Activated T-cell treated with anti-CD3 and anti-CD28 coated beads, Interleukin-2, amount 50 U/mL, for 72 hours (primary cell): ENCODE measurements around the gene DNAAF2. TPM values are rescaled to one million over a fixed set of nuclear protein-coding genes. Genes with fewer than 3 reads are reported as not detected.
"Not testable (repeated sequence)": the region's sequence is repeated elsewhere in the genome, so short reads cannot be mapped to it uniquely, and the experiment has no call there.

Experiments
- ATAC-seq, 2 donors: fragments of 150-1000 bp; cut with Tn5 transposase; replicated peaks in 1 of 2; 2 replicates each; pipeline ENCODE4 v1.10.0; 2021; ENCODE audit warnings: moderate library complexity in 2 of 2, mild to moderate bottlenecking in 1 of 2
- DNase-seq, 2 donors: peaks; one replicate each; pipeline ENCODE4 v3.0.0; 2021 to 2022; ENCODE audit warnings: mixed read lengths in 1 of 2
- H3K27ac Mint-ChIP-seq: one replicate; pipeline ENCODE4 v1.8.0; 2022; ENCODE audit warnings: mild to moderate bottlenecking, moderate library complexity, mixed read lengths
- H3K27me3 Mint-ChIP-seq: one replicate; pipeline ENCODE4 v1.8.0; 2022; ENCODE audit warnings: low read depth, mixed read lengths
- H3K36me3 Mint-ChIP-seq, 2 donors: one replicate each; pipeline ENCODE4 v1.8.0; 2022; ENCODE audit warnings: mixed read lengths in 2 of 2, mild to moderate bottlenecking in 1 of 2; ENCODE audit not compliant: insufficient read depth in 2 of 2
- H3K4me1 Mint-ChIP-seq: one replicate; pipeline ENCODE4 v1.8.0; 2022; ENCODE audit warnings: low read depth, mixed read lengths
- H3K4me3 Mint-ChIP-seq, 2 donors: one replicate each; pipeline ENCODE4 v1.8.0; 2022; ENCODE audit warnings: mild to moderate bottlenecking in 2 of 2, mixed read lengths in 2 of 2, moderate library complexity in 2 of 2
- H3K9me3 Mint-ChIP-seq, 2 donors: one replicate each; pipeline ENCODE4 v1.8.0; 2022; ENCODE audit warnings: mixed read lengths in 2 of 2
- total RNA-seq, 2 donors: library from RNA; stranded (reverse); gene quantifications; one replicate each; pipeline ENCODE4 v1.2.3, GENCODE V29; 2022

The DNAAF2 gene
- total RNA-seq = 1 to 10 TPM; 6.0 to 6.6 TPM

- Mint-ChIP-seq H3K4me1 (peaks cover 58% of the 10 kb centered on the region), H3K36me3 (peaks cover 13 to 30% of the 10 kb centered on the region in 2 donors), H3K4me3 (peak within 1 kb of the TSS; percentile 98 to 99), H3K27ac (peak within 1 kb of the TSS; percentile 78), H3K9me3 (no peaks in the 10 kb centered on the region), H3K27me3 (no peaks in the 10 kb centered on the region)
- peak; percentile 52 to 55 for ATAC-seq
- DNase-seq = peak; percentile 70 to 75
These were observed at the start of gene DNAAF2 for GRCh38 chr14:49634547-49635334. Gene DNAAF2, minus strand, starts transcription at chr14:49635244. Its CDS starts 95 bp downstream, at chr14:49635149.

GRCh38 chr14:49679271-49679670 lies 44.2 kb upstream of the DNAAF2 start:
- ATAC-seq (peak in 1 of 2 donors; percentile 44), DNase-seq (no peak)
- H3K27ac Mint-ChIP-seq = no peak overlapping the region
- no peak overlapping the region for H3K4me3 Mint-ChIP-seq
- H3K27me3 Mint-ChIP-seq = no peaks in the 10 kb centered on the region
- peaks cover 12% of the 10 kb centered on the region for H3K4me1 Mint-ChIP-seq
- H3K36me3 Mint-ChIP-seq = peaks cover 9 to 39% of the 10 kb centered on the region in 2 donors
- H3K9me3 Mint-ChIP-seq = peaks cover 0 to 1% of the 10 kb centered on the region in 2 donors

GRCh38 chr14:49677643-49678042 lies 42.6 kb upstream of the DNAAF2 start:
- peaks cover 16 to 47% of the 10 kb centered on the region in 2 donors for H3K36me3 Mint-ChIP-seq
- H3K4me3 Mint-ChIP-seq = no peak overlapping the region
- peaks cover 0 to 1% of the 10 kb centered on the region in 2 donors for H3K9me3 Mint-ChIP-seq

GRCh38 chr14:49673586-49673985 lies 38.5 kb upstream of the DNAAF2 start:
- H3K9me3 Mint-ChIP-seq = peaks cover 0 to 1% of the 10 kb centered on the region in 2 donors
- H3K27me3 Mint-ChIP-seq = no peaks in the 10 kb centered on the region
- no peak for DNase-seq
- H3K36me3 Mint-ChIP-seq = peaks cover 11 to 32% of the 10 kb centered on the region in 2 donors
- no peak overlapping the region for H3K4me3 Mint-ChIP-seq
- H3K27ac Mint-ChIP-seq = no peak overlapping the region
- no peak for ATAC-seq
- H3K4me1 Mint-ChIP-seq = no peaks in the 10 kb centered on the region

More at GRCh38 chr14:49677643-49678042, 42.6 kb upstream of the DNAAF2 start:
- ATAC-seq (no peak), DNase-seq (no peak)
- H3K27me3 Mint-ChIP-seq = no peaks in the 10 kb centered on the region
- peaks cover 12% of the 10 kb centered on the region for H3K4me1 Mint-ChIP-seq
- H3K27ac Mint-ChIP-seq = no peak overlapping the region

- no peak overlapping the region for H3K27ac Mint-ChIP-seq
- no peak overlapping the region for H3K4me3 Mint-ChIP-seq
- no peak for DNase-seq
- no peaks in the 10 kb centered on the region for H3K9me3 Mint-ChIP-seq
- peaks cover 8 to 32% of the 10 kb centered on the region in 2 donors for H3K36me3 Mint-ChIP-seq
- H3K27me3 Mint-ChIP-seq = no peaks in the 10 kb centered on the region
- no peaks in the 10 kb centered on the region for H3K4me1 Mint-ChIP-seq
- no peak for ATAC-seq
These were observed 35.4 kb upstream of the DNAAF2 start for GRCh38 chr14:49670475-49670874.

GRCh38 chr14:49659526-49660455 lies 24.7 kb upstream of the DNAAF2 start:
- H3K4me1 Mint-ChIP-seq = no peaks in the 10 kb centered on the region
- no peaks in the 10 kb centered on the region for H3K9me3 Mint-ChIP-seq
- no peak overlapping the region for H3K27ac Mint-ChIP-seq
- no peak for ATAC-seq
- DNase-seq = no peak
- H3K27me3 Mint-ChIP-seq = no peaks in the 10 kb centered on the region
- no peak overlapping the region for H3K4me3 Mint-ChIP-seq
- peaks cover 0 to 10% of the 10 kb centered on the region in 2 donors for H3K36me3 Mint-ChIP-seq

- not testable (repeated sequence) for ATAC-seq, H3K36me3 Mint-ChIP-seq, H3K4me3 Mint-ChIP-seq, H3K27me3 Mint-ChIP-seq, H3K4me1 Mint-ChIP-seq, DNase-seq, H3K27ac Mint-ChIP-seq, H3K9me3 Mint-ChIP-seq
These were observed 22.5 kb upstream of the DNAAF2 start for GRCh38 chr14:49657500-49657899.

GRCh38 chr14:49654511-49654910 lies 19.5 kb upstream of the DNAAF2 start:
- H3K36me3 Mint-ChIP-seq = peaks cover 2 to 4% of the 10 kb centered on the region in 2 donors

GRCh38 chr14:49653508-49653907 lies 18.5 kb upstream of the DNAAF2 start:
- Mint-ChIP-seq H3K9me3 (no peaks in the 10 kb centered on the region), H3K4me3 (no peak overlapping the region), H3K4me1 (no peaks in the 10 kb centered on the region), H3K36me3 (peaks cover 2 to 4% of the 10 kb centered on the region in 2 donors), H3K27me3 (no peaks in the 10 kb centered on the region), H3K27ac (no peak overlapping the region)
- DNase-seq = no peak
- no peak for ATAC-seq

More at GRCh38 chr14:49654511-49654910, 19.5 kb upstream of the DNAAF2 start:
- DNase-seq = no peak
- no peaks in the 10 kb centered on the region for H3K9me3 Mint-ChIP-seq
- H3K27ac Mint-ChIP-seq = no peak overlapping the region
- no peak for ATAC-seq
- no peaks in the 10 kb centered on the region for H3K4me1 Mint-ChIP-seq
- no peaks in the 10 kb centered on the region for H3K27me3 Mint-ChIP-seq
- no peak overlapping the region for H3K4me3 Mint-ChIP-seq

GRCh38 chr14:49642163-49642562 lies 7.1 kb upstream of the DNAAF2 start:
- H3K27ac Mint-ChIP-seq = peak overlapping the region; percentile 14

GRCh38 chr14:49641697-49642129 lies 6.7 kb upstream of the DNAAF2 start:
- H3K9me3 Mint-ChIP-seq = no peaks in the 10 kb centered on the region
- peak overlapping the region; percentile 14 for H3K27ac Mint-ChIP-seq
- H3K27me3 Mint-ChIP-seq = no peaks in the 10 kb centered on the region
- peaks cover 34% of the 10 kb centered on the region for H3K4me1 Mint-ChIP-seq
- peaks cover 8 to 24% of the 10 kb centered on the region in 2 donors for H3K36me3 Mint-ChIP-seq
- DNase-seq = no peak
- no peak overlapping the region for H3K4me3 Mint-ChIP-seq
- ATAC-seq = no peak

More at GRCh38 chr14:49642163-49642562, 7.1 kb upstream of the DNAAF2 start:
- peaks cover 5 to 23% of the 10 kb centered on the region in 2 donors for H3K36me3 Mint-ChIP-seq
- no peaks in the 10 kb centered on the region for H3K9me3 Mint-ChIP-seq
- H3K4me3 Mint-ChIP-seq = no peak overlapping the region
- H3K4me1 Mint-ChIP-seq = peaks cover 30% of the 10 kb centered on the region
- ATAC-seq = no peak
- no peaks in the 10 kb centered on the region for H3K27me3 Mint-ChIP-seq
- DNase-seq = no peak

- Mint-ChIP-seq H3K4me1 (peaks cover 43% of the 10 kb centered on the region), H3K9me3 (no peaks in the 10 kb centered on the region), H3K27ac (peak overlapping the region; percentile 11), H3K4me3 (no peak overlapping the region), H3K36me3 (peaks cover 11 to 24% of the 10 kb centered on the region in 2 donors), H3K27me3 (no peaks in the 10 kb centered on the region)
- DNase-seq (no peak), ATAC-seq (no peak)
These were observed 5.7 kb upstream of the DNAAF2 start for GRCh38 chr14:49640540-49641417.
